ENCODE results near the gene ACAP2. TPM values are rescaled to one million over a fixed set of nuclear protein-coding genes. Genes with fewer than 3 reads are reported as not detected.
"Not testable (repeated sequence)": the region's sequence is repeated elsewhere in the genome, so short reads cannot be mapped to it uniquely, and the experiment has no call there.

Gene ACAP2
- polyA plus RNA-seq, 6 donors from 2014 or later, result 36.8 to 90.1 (median 81.0) TPM

DNA sequence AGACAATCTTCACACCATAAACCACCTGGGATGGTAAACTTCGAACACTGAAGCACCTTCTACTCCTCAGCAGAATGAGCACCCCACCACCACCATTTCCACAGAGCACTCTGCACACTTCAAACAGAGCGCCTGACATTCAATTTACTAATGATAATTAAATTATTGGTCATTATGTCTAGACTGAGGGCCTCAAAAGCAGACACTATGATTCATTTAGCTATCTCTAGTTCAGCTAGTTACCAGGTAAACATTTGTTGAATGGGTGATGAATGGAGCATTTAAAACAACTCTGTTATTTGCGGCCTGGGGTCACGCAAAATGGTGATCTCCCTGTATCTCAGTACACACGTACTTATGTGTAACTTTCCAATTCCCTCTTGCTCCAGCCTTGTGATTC lies 40.9 kb downstream of the ACAP2 start:
- Mint-ChIP-seq H3K27ac (peak overlapping the region in 3 of 6 donors; percentile 24 to 88 (median 62)), H3K36me3 (peaks cover 5% of the 10 kb centered on the region in 2 donors), H3K9me3 (peaks cover 0 to 4% (median 0%) of the 10 kb centered on the region in 7 donors), H3K4me3 (no peak overlapping the region), H3K4me1 (peaks cover 37 to 49% (median 38%) of the 10 kb centered on the region in 3 donors), H3K27me3 (no peaks in the 10 kb centered on the region)
- ATAC-seq (ENCODE audit: low read depth in 2 of 2), result no peak
- DNase-seq, result no peak

DNA sequence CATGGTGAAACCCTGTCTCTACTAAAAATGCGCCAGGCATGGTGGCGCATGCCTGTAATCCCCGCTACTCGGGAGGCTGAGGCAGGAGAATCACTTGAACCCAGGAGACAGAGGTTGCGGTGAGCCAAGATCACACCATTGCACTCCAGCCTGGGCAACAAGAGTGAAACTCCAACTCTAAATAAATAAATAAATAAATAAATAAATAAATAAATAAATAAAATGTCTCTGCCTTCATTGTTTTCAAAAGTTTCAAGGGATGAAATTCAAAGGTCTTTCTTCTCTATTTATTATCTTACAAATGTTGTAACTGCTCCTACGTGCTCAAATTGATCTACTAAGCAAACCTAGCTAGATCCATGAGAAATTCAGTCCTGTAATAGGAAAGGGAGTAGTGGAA lies 44.4 kb downstream of the ACAP2 start:
- Mint-ChIP-seq H3K27ac (peak overlapping the region in 2 of 6 donors; percentile 76 to 77), H3K4me1 (peaks cover 31 to 55% (median 32%) of the 10 kb centered on the region in 3 donors)
- not testable (repeated sequence) for DNase-seq; H3K4me3 Mint-ChIP-seq; H3K27me3 Mint-ChIP-seq; H3K36me3 Mint-ChIP-seq; H3K9me3 Mint-ChIP-seq; ATAC-seq (ENCODE audit: low read depth in 2 of 2)

DNA sequence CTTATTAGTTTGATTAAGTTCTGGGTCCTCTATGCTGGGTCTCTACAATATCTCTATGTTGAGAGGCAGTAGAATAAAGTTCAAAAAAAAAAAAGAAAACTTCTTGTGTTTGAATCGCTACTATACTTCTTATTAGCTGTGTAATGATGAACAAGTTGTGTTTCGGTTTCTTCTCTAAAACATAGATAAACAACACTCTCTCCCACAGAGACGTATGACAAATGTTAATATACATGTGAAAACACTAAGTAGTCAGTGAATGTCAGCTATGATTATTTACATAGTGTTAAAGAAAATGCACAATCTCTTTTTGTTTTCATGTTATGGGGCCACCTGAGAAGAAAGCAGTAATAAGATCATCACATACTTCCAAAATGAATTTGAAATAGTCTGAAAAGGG lies 45.3 kb downstream of the ACAP2 start:
- DNase-seq, result no peak
- no peak for ATAC-seq (ENCODE audit: low read depth in 2 of 2)
- Mint-ChIP-seq H3K27me3 (no peaks in the 10 kb centered on the region), H3K36me3 (no peaks in the 10 kb centered on the region), H3K27ac (peak overlapping the region in 5 of 6 donors; percentile 10 to 77 (median 57)), H3K9me3 (no peaks in the 10 kb centered on the region), H3K4me1 (peaks cover 36 to 64% (median 41%) of the 10 kb centered on the region in 3 donors), H3K4me3 (no peak overlapping the region)

DNA sequence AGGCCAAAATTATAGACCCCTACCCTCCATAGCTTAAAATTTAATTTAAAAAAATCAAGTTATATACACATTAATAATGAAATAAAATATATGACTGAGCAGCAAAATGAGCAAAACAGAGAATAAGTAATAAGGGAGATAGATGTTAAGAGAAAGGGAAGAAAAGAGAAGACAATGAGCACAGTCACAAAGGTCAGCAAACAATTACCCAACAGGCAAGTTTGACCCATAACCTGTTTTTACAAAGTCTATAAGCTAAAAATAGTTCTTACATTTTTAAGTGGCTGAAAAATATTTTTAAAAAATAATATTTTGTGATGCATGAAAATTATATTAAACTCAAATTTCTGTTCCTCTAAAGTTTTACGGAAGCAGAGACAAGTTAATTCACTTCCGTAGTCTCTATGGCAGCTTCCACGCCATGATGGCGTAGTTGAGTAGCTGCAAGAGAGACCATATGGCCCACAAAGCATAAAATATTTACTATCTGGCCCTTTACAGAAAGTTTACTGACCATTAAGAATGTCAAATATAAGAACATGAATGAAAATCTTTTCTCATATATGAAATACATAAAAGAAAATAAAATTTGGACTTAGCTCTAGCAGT lies 47.5 kb downstream of the ACAP2 start:
- H3K4me3 Mint-ChIP-seq, result peak overlapping the region in 2 of 8 donors; percentile 15 to 69
- H3K27ac Mint-ChIP-seq, result peak overlapping the region in 2 of 6 donors; percentile 44 to 62
- H3K36me3 Mint-ChIP-seq, result no peaks in the 10 kb centered on the region
- ATAC-seq (ENCODE audit: low read depth in 2 of 2) (peak; percentile 50 to 51), DNase-seq (no peak)
- peaks cover 21 to 63% (median 43%) of the 10 kb centered on the region in 3 donors for H3K4me1 Mint-ChIP-seq
- no peaks in the 10 kb centered on the region for H3K27me3 Mint-ChIP-seq
- no peaks in the 10 kb centered on the region for H3K9me3 Mint-ChIP-seq

DNA sequence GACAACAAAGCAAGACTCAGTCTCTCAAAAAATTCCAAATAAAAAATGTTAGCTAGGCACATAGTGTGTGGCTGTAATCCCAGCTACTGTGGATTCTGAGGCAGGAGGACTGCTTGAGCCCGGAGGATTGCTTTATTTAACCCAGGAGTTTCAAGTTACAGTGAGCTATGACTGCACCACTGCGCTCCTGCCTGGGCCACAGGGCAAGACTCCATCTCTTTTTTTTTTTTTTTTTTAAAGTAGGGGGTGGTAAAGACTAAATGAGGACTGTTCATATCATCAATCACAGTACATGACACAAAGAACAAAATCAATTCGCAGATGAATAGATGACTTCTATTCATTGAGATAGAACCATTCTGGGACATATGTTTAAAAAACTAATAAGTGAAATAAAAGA lies 48.1 kb downstream of the ACAP2 start:
- DNase-seq (no peak), ATAC-seq (ENCODE audit: low read depth in 2 of 2) (no peak)
- Mint-ChIP-seq H3K4me3 (peak overlapping the region in 4 of 8 donors; percentile 15 to 64 (median 44)), H3K36me3 (no peaks in the 10 kb centered on the region), H3K27ac (peak overlapping the region in 4 of 6 donors; percentile 56 to 81 (median 60)), H3K27me3 (no peaks in the 10 kb centered on the region), H3K9me3 (no peaks in the 10 kb centered on the region), H3K4me1 (peaks cover 21 to 61% (median 43%) of the 10 kb centered on the region in 3 donors)

DNA sequence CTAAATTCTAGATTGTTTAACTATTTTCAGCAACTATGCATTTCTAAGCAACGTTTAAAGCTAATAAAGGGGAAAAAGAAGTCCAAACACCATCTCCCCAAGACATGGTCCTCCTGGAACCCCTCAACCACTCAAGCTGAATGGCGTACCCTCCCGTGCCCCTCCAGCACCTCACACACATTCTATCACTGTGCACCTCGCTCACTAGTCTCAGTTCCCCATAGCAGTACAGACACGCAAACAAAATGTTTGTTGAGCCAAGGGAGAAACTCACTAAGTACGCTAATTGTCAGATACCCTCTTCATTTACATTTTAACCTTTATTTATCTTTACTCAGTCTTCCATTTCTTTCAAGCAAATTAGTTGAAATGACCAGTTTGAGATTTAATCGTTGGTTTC lies 48.8 kb downstream of the ACAP2 start:
- DNase-seq, result no peak
- Mint-ChIP-seq H3K9me3 (no peaks in the 10 kb centered on the region), H3K27ac (peak overlapping the region; percentile 2 to 81 (median 56)), H3K4me1 (peaks cover 21 to 61% (median 43%) of the 10 kb centered on the region in 3 donors), H3K36me3 (no peaks in the 10 kb centered on the region), H3K27me3 (no peaks in the 10 kb centered on the region), H3K4me3 (peak overlapping the region in 7 of 8 donors; percentile 3 to 69 (median 37))
- ATAC-seq (ENCODE audit: low read depth in 2 of 2), result peak; percentile 71 to 85

DNA sequence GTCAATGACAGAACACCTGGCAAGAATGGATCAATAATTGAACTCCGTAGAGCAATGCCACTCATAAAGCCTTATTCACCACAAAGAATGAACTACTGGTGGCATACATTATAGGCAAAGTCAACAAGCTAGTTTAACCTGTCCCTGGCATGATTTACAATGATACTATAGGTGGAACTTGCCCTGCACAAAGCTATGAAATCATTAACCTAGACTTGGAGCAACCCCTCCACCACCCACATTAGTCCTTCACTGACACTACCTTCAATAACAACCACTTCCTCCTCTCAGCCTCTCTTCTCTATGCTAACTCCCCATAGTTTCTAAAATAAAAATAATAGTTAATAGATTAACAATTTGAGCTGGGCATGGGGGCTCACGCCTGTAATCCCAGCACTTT lies 54.4 kb downstream of the ACAP2 start:
- Mint-ChIP-seq H3K27ac (peak overlapping the region in 1 of 6 donors; percentile 40), H3K4me1 (peaks cover 19 to 33% (median 27%) of the 10 kb centered on the region in 3 donors), H3K9me3 (no peaks in the 10 kb centered on the region), H3K4me3 (no peak overlapping the region), H3K27me3 (no peaks in the 10 kb centered on the region), H3K36me3 (no peaks in the 10 kb centered on the region)
- DNase-seq (no peak), ATAC-seq (ENCODE audit: low read depth in 2 of 2) (no peak)

DNA sequence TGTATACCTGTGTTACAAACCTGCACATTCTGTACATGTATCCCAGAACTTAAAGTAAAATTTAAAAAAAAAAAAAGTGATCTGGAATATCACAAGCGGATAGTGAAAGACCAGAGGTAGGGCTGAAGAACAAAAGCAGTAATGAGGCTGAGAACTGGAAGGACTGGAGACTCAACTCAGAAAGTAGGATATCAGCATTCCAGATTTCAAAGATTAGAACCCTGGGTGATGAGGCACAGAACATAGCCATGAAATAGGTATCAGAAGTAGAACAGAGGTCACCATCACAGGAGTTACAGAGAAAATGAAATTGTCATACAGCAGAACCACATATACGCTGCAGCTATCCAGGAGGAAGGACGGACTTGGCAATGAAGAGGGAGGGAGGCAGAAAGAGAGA lies 56.1 kb downstream of the ACAP2 start:
- Mint-ChIP-seq H3K27me3 (no peaks in the 10 kb centered on the region), H3K36me3 (peaks cover 0 to 2% of the 10 kb centered on the region in 2 donors), H3K9me3 (no peaks in the 10 kb centered on the region), H3K4me1 (peaks cover 15 to 31% (median 23%) of the 10 kb centered on the region in 3 donors), H3K4me3 (no peak overlapping the region), H3K27ac (peak overlapping the region in 4 of 6 donors; percentile 8 to 72 (median 30))
- DNase-seq, result no peak
- ATAC-seq (ENCODE audit: low read depth in 2 of 2), result no peak

DNA sequence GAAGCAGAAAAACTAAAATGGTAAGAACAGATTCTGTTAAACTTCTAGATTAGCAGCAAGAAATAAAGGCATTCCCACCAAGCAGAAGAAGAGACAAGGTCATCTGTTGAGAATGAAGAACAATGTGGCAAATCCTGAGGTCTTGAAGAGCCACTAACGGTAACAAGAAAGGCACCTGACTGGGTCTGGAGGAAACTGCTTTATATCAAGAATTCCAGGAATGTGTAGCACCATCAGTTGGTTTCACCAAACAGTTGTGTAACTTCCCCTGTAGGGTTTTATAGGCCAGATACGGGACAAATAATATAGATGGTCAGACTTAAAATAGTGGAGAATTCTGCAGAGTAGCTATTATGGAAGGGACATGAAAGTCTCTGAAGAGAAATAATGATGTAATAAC lies 57.3 kb downstream of the ACAP2 start:
- peaks cover 18 to 31% (median 20%) of the 10 kb centered on the region in 3 donors for H3K4me1 Mint-ChIP-seq
- H3K27ac Mint-ChIP-seq, result peak overlapping the region in 5 of 6 donors; percentile 9 to 57 (median 23)

DNA sequence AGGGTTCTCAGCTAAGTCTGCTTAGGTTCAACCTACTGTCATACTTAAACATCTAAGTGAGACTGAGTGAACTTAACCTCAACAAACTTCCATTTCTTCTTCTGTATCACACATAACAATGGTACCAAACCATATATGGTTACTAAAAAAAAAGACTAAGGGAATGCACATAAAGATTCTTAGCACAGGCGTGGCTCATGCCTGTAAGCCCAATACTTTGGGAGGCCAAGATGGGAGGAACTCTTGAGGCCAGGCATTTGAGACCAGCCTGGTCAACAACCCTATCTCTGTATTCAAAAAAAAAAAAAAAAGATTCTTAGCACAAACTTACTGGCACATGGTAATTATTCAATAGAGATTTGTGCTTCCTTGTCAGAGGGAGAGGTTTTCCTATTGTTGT lies 57.9 kb downstream of the ACAP2 start:
- H3K9me3 Mint-ChIP-seq, result no peaks in the 10 kb centered on the region
- H3K27ac Mint-ChIP-seq, result peak overlapping the region in 1 of 6 donors; percentile 57
- DNase-seq (no peak), ATAC-seq (ENCODE audit: low read depth in 2 of 2) (no peak)
- no peaks in the 10 kb centered on the region for H3K27me3 Mint-ChIP-seq
- H3K4me3 Mint-ChIP-seq, result no peak overlapping the region
- H3K36me3 Mint-ChIP-seq, result peaks cover 0 to 14% of the 10 kb centered on the region in 2 donors
- H3K4me1 Mint-ChIP-seq, result peaks cover 18 to 31% (median 21%) of the 10 kb centered on the region in 3 donors

More for the DNA sequence above, 57.3 kb downstream of the ACAP2 start:
- Mint-ChIP-seq H3K4me3 (no peak overlapping the region), H3K27me3 (no peaks in the 10 kb centered on the region), H3K36me3 (peaks cover 0 to 14% of the 10 kb centered on the region in 2 donors), H3K9me3 (no peaks in the 10 kb centered on the region)
- no peak for DNase-seq
- no peak for ATAC-seq (ENCODE audit: low read depth in 2 of 2)

DNA sequence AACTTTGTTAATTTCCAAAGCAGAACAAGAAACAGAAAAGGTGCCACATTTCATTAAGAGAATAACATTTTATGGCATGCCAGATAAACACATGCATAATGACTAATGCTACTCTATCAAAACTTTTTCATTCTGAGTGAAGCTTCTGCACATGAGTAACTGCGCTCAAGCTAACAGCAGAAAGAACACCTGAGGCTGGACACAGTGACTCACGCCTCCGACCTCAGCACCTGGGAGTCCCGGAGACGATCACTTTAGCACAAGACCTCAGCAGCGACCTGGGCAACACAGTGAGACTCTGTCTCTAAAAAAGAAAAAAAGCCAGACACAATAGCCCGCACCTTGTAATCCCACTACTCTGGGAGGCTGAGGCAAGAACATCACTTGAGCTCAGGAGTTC lies 70.6 kb downstream of the ACAP2 start:
- Mint-ChIP-seq H3K27ac (peak overlapping the region in 2 of 6 donors; percentile 42 to 65), H3K4me1 (peaks cover 11 to 13% (median 12%) of the 10 kb centered on the region in 3 donors), H3K36me3 (peaks cover 14 to 19% of the 10 kb centered on the region in 2 donors), H3K9me3 (no peaks in the 10 kb centered on the region), H3K4me3 (no peak overlapping the region), H3K27me3 (no peaks in the 10 kb centered on the region)
- no peak for ATAC-seq (ENCODE audit: low read depth in 2 of 2)
- no peak for DNase-seq

DNA sequence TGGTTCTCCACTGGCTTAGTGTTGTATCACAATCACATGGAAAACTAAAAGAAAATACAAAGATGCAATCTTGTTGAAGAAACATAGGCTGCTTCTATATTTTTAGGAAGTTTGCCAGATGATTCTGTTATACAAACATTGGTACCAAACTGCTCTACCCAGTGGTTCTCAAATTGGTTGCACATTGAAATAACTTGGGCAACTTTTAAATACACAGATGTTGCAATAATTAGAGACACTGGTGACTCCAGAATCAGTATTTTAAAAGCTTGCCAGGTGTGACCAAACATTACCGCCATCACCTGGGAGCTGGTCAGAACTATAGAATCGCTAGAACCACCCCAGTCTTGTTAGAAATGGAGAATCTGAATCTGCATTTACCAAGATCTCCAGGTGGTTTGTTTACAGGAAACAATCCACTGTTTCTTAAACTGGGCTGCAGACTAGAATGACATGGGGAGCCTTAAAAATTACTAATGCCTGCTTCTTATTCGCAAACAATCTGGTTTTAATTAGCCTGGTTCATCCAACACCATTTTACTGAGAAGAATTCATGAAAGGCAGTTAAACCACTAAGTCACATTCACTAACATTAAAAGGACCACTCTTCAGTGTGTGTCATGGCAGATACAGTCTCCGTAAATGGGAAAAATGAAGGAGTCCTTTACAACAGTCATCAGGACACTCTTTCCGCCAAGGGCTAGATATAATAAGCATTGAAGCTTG lies 76.5 kb downstream of the ACAP2 start:
- Mint-ChIP-seq H3K36me3 (peaks cover 14 to 23% of the 10 kb centered on the region in 2 donors), H3K4me1 (peaks cover 31 to 36% (median 34%) of the 10 kb centered on the region in 3 donors)

DNA sequence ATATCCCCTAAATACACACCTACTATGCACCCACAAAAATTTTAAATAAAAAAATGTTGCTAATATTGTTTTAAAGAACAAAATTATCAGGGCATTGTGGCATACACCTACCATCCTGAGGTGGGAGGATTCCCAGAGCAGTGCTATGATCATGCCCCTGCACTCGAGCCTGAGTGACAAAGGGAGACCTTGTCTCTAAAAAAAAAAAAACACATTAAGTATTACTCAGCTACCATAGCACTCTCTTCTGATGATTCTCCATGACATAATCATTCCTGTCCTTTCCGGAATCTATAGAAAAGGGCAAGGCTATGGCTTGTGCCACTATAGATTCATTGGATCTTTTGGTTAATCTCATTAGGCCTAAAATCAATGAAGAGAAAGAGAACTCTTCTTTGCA lies 77.4 kb downstream of the ACAP2 start:
- Mint-ChIP-seq H3K4me1 (peaks cover 41 to 45% (median 41%) of the 10 kb centered on the region in 3 donors), H3K27me3 (no peaks in the 10 kb centered on the region), H3K27ac (peak overlapping the region in 1 of 6 donors; percentile 89), H3K9me3 (peaks cover 0 to 3% (median 0%) of the 10 kb centered on the region in 7 donors), H3K36me3 (peaks cover 12 to 22% of the 10 kb centered on the region in 2 donors), H3K4me3 (no peak overlapping the region)
- DNase-seq, result no peak
- ATAC-seq (ENCODE audit: low read depth in 2 of 2), result no peak

More for the DNA sequence above, 76.5 kb downstream of the ACAP2 start:
- DNase-seq (no peak), ATAC-seq (ENCODE audit: low read depth in 2 of 2) (no peak)
- no peaks in the 10 kb centered on the region for H3K27me3 Mint-ChIP-seq
- peak overlapping the region in 2 of 6 donors; percentile 41 to 44 for H3K27ac Mint-ChIP-seq
- no peak overlapping the region for H3K4me3 Mint-ChIP-seq
- peaks cover 0 to 3% (median 0%) of the 10 kb centered on the region in 7 donors for H3K9me3 Mint-ChIP-seq

Measured in naive B cell (primary cell).